Fibroblast of lung (primary cell): Measurements from ENCODE around the gene UTP14A.

Experiments
- CTCF ChIP-seq, 2 donors: IDR thresholded peaks in 1 of 2; conservative IDR thresholded peaks in 1 of 2; 1 replicate in 1 of 2; 2 replicates in 1 of 2; pipeline ENCODE4 v1.5.1; 2011 to 2012; ENCODE audit warnings: low read length in 2 of 2, control low read depth in 1 of 2, inconsistent platforms in 1 of 2, low read depth in 1 of 2, mild to moderate bottlenecking in 1 of 2
- EZH2 ChIP-seq: IDR thresholded peaks from 2 replicates; pipeline ENCODE4 v1.5.1; 2012; ENCODE audit warnings: low read length, control low read depth, mild to moderate bottlenecking; ENCODE audit errors: missing control alignments

DNA sequence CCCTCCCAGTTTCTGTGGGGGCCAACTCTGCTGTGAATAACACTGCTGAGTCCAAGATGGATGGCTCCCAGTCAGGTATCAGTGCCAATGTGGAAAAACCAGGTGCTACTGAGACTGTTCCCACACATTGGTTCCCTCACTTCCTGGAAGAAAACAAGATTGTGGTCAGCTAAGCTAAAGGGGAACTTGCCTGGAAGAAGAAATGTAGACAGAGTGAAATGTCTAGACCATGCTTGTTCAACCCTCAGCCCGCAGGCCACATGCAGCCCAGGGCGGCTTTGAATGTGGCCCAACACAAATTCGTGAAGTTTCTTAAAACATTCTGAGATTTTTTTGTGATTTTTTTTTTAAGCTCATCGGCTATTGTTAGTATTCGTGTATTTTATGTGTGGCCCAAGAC lies 28.6 kb upstream of the UTP14A start:
- no peak for TF ChIP-seq CTCF (conservative IDR thresholded peaks at IDR 0.05 in 1 of 2, IDR thresholded peaks at IDR 0.05 in 1 of 2; ENCODE audit: low read depth in 1 of 2, low read length in 2 of 2)
- no peak for TF ChIP-seq EZH2
